GM19463 (cell line): ENCODE data around the gene PPP1R37.

Experiments used
- ATAC-seq: cut with Tn5 transposase; IDR thresholded peaks from one replicate; pipeline ENCODE4 v1.9.1; 2021; ENCODE audit warnings: mild to moderate bottlenecking, moderate library complexity; ENCODE audit not compliant: unreplicated experiment

Gene PPP1R37

GRCh38 chr19:45070861-45071544 is 22.0 kb upstream of the PPP1R37 start:
- ATAC-seq, result no peak

GRCh38 chr19:45071545-45071938 is 21.4 kb upstream of the PPP1R37 start:
- no peak for ATAC-seq

DNA sequence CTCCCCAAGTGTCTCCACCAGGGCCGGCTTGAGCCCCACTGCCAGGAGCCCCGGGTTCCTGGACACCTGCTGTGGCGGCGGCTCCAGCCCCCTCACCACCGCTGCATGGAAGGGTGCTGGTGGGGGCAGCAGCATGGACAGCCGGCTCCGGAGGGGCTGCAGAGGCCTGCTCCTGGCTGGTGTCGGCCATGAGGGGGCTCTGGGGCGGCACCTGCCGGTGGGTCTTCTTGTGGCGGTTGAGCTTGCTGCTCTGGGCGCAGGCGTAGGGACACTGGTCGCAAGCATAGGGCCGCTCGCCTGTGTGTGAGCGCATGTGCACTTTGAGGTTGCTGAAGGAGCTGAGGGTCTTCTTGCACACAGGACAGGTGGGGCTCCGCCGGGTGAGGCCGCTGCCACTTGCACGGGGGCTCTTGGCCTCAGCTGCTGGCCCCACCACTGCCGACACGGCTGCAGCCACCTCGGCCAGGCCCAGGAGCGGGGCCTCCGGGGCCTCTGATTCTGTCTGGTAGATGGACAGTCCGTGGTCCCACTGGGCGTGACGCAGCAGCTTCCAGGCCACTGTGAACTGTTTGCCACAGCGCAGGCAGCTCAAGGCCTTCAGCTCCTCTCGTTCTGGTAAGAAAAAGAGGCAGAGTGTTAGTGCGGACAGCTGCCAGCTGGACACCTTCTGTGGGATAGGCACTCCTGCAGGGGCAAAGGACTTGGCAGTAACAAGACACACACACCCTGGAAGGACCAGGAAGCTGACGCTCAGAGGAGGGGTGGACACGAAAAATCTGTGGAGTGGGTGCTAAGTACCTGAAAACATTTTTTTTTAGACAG is 20.8 kb upstream of the PPP1R37 start:
- no peak for ATAC-seq

DNA sequence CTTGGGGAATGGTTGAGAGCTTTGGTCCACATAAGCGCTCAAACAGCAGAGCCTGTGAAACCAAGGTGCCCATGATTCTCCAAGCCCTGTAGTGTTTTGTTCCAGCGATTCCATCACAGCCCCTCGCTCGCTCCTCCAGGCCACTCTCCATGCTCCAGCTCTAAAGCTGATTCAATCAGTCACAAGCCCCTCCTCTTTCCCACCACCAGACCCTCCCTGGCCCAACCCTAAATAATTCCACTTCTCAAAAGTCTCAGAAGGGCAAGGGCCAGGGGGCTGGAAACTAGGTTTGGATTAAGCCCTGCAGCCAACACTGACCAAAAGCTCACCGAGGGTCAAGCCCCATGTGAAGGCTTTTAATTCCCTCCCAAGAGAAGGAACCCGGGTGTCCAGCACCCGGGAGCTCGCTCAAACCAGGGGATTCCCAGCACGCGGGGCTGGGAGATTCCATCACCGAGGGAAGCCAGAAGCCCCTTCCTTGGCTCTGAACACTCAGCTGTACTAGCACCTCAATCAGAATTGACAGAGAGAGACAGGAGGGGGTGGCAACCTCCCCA is 18.2 kb upstream of the PPP1R37 start:
- ATAC-seq, result no peak

DNA sequence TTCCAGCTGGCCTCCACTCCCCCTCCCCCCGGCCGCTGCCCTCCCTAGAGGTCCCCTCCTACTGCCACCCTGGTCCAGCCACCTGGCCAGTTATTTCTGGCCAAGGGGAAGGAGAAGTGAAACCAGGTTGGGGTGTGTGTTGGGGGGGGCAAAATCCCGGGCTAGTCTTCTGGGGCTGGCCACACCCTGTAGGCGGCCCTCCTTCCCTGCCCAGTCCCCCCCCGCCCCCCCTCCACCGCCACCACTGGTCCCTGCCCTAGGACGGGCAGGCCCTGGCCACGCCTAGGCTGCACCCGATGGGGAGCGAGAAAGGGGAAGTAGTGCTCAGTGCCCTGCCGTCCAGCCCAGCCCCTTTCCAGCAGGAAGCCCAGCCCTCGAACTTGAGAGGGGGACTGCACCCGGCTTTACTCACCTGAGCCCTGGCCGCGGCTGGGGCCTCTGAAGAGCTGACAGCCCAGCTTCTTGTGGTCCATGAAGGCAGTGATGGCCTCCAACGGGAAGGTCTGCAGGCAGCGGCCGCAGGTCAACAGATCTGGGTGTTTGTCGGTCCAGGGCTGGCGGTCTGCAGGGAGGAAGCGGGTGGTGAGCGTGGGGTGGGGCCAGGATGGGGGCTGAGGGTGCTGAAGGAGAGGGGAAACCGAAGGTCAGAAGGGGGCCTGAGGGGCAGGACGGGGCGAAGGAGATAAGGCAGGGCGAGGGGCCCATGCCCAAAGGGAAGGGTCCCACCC is 17.5 kb upstream of the PPP1R37 start:
- peak; percentile 60 for ATAC-seq

DNA sequence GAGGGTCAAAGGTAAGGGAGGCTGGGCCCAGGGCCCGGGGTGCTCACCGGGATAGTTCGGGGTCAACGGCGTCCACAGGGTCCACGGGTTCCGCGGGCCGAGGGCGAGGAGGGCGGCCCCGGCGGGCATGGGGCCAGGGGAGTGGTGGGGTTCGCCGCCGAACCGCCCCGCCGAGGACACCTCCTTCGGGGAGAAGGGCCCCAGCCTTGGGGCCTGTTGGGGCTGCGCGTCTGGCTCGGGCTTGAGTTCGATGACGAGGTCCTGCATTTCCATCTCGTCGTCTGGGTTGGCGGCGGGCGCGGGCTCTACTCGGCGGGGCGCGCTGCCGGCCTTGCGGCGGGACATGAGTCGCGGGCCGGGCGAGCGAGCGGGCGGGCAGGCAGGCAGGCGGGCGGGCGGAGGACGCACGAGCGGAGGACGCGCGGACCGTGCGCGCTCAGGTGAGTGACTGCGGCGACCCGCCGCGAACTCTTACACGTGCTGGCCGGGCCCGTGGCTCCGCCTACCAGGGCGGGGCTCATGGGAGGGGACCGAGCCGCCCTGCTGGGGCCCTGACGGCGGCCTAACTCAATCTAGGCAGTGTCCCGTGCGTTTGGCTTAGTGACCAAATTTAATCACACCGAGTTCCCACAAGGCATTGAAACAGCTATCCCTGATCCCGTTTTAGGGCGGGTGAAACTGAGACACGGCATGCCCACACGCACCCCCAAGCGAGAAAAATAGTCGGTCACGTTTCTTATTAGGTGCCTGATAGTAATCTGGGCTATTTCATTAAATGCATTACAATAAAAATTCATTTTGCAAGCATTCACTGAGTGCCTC is 16.7 kb upstream of the PPP1R37 start, which contains the start of gene ZNF296:
ZNF296 (minus strand) TSS at position 450 of the 822 bp plus-strand sequence; CDS start at position 345, 105 bp downstream.
- ATAC-seq, result peak; percentile 45

DNA sequence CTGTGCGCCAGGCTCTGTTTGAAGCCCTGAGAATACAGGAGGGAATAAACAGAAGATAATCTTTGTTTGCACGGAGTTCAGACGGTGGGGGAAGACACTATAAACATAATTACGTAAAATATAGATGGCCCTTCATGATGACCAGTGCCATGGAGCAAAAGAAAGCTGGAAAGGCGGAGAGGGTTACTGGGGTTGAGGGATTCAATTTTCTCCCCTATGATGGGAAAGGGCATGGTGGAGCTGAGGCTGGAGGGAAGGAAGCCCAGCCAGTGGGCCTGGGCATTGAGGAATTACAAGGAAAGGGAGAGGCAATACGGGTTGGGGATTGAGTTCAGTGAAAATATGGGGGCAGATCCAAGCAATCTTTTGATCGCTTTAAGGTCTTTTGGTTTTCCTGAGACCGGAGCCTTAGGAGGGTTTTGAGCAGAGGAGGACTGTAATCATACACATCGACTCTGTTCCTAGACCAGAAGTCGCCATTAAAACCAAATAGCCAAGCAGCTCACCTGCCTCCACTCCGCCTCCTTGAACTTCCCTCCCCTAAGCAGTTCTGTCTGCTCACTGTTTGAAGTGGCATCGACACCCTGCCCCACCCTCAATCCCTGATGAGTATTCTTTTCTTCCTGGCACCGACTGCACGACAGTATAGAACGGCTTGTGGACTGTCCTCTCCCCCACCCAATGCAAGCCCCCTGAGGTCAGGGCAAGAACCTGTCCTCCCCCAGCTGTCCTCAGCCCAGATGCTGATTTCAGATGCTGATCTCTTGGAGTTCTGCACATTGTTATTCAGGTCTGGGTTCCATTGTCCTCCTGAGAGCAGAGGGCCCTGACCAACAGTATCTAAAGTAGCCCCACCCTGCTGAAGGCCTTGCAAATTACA is 15.9 kb upstream of the PPP1R37 start:
- no peak for ATAC-seq

GRCh38 chr19:45078390-45079062 is 14.5 kb upstream of the PPP1R37 start:
- ATAC-seq, result no peak

DNA sequence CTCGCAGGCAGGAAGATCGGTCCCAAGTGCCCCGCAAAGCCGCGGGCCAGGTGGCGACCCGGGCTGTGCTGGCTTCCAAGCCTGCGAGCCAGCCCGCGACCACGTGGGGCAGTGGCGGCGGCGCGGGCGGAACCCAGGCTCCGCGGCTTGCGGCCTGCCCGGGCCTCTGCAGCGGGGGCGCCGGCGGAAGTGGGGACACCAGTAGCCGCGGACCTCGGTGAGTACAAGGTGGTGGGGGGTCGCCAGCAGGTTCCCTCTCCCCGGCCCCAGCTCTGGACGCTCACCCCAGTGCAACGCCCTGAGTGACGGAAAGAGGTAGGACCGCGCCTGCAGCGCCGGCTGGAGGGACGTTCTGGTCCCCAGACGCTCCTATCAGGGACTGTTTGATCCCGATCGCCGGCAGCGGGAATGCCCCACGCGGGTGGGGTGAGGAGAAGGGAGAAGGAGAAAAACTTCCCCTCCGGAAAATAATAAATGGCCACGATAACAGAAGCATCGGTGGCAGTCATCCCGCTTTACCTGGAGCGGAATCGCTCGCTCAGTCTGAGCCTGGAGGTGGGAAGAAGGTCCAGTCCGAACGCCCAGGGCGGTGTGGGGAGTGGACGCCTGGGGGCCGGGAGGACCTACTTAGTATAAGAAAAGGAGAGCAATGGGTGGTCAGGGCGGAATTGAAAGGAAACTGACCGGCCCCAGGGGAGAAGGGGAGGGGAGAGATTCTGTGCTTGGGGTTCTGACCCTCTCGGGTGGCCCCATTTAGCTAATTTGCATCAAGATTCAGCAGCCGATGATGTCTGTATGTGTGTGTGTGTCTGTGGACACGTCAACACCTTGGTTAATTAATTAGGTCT is 13.7 kb upstream of the PPP1R37 start, which contains the start of gene GEMIN7:
GEMIN7 (plus strand) TSS at position 198 of the 848 bp plus-strand sequence. CDS start 10,855 bp downstream, outside the sequence.
- no peak for ATAC-seq

GRCh38 chr19:45079911-45080370 is 13.0 kb upstream of the PPP1R37 start:
- no peak for ATAC-seq

- no peak for ATAC-seq
These were observed 10.8 kb upstream of the PPP1R37 start for GRCh38 chr19:45082170-45082569.

DNA sequence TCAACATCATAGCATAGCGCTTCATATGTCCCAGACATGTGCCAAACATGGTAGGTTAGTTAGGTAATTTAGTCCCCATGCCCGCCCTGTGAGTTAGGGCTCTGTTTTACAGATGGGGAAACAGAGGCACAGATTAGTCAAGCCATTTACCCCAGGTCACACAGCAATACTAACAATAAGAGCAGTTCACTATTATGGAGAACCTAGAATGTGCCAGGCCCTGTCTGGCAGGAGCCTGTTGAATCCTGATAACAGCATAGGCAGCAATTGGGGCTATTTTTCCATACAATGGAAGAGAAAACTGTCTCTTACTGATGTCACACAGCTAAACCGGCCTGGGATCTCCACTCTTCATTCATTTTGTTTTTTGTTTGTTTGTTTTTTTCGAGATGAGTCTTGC is 6.5 kb upstream of the PPP1R37 start:
- no peak for ATAC-seq

GRCh38 chr19:45087531-45087930 is 5.4 kb upstream of the PPP1R37 start:
- no peak for ATAC-seq

DNA sequence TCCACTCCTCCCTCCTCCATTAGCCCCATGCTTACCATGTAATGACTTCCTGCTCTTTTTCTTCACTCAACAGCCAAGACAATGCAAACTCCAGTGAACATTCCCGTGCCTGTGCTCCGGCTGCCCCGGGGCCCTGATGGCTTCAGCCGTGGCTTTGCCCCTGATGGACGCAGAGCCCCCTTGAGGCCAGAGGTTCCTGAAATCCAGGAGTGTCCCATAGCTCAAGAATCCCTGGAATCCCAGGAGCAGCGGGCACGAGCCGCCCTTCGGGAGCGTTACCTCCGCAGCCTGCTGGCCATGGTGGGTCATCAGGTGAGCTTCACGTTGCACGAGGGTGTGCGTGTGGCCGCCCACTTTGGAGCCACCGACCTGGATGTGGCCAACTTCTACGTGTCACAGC is 2.9 kb upstream of the PPP1R37 start:
- no peak for ATAC-seq

GRCh38 chr19:45090606-45091005 is 2.4 kb upstream of the PPP1R37 start:
- ATAC-seq, result no peak

DNA sequence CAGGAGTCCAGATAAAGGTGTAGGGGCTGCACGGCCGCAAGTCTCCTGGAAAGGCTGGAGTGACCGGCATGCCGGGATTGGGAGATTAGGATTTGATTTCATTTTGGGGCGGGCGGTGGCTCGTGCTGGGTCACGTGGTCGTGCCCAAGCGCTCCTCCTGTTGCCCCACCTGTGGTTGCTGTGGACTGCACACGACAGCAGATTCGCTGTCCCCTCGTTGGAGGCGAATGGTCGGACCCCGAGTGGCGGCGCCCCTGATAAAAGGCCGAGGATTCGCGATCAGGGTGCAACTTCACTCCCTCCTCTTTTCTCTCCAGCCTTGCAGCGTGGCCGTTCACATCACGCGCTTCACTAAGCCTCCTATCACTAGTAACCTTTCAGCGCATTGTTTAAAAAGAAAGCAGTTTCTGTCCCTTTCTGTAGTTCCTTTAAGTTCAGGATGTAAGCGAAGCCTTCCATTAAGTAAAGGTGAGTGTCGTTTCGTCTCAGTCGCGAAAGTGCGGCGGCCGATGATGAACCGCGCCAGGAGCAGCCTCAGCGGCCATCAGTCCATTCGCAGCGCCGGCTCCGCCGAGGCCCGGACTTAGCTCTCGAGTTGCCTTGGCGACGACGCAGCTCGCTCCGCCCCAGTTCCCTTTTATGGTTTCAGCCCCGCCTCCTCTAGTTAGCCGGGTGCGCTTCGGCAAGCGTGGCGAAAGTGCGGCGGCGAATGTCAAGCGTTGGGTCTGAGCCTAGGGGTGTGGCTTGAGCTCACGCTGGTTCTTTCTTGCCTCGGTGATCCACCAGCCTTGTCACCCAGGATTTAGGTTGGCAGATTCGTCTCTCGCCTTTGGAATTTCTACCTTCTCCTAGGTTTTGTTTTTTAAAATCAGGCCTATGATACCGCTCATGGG is 1.7 kb upstream of the PPP1R37 start:
- peak; percentile 63 for ATAC-seq

DNA sequence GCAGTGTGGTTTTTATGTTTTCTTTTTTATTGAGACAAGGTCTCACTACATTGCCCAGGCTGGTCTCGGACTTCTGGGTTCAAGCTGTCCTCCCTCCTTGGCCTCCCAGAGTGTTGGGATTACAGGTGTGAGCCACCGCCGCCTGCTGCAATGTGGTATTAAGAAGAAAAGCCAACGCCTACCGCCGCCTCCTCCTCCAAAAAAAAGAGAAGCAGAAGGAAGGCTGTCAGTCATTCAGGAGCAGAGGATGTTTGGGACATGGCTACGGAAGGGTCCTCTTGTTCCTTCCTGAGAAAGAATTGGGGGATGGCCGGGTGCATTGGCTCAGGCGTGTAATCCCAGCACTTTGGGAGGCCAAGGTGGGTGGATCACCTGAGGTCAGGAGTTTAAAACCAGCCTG is 1.2 kb downstream of the PPP1R37 start:
- ATAC-seq, result no peak
